GM12801 (cell line): ENCODE measurements around the gene ING5.

ENCODE experiments used
- TF ChIP-seq, protein P1 (sequence below): IDR thresholded peaks from one replicate; pipeline ENCODE4 v1.5.1; 2011; ENCODE audit warnings: control low read depth; ENCODE audit not compliant: insufficient read length; ENCODE audit errors: extremely low read depth

Gene ING5

DNA sequence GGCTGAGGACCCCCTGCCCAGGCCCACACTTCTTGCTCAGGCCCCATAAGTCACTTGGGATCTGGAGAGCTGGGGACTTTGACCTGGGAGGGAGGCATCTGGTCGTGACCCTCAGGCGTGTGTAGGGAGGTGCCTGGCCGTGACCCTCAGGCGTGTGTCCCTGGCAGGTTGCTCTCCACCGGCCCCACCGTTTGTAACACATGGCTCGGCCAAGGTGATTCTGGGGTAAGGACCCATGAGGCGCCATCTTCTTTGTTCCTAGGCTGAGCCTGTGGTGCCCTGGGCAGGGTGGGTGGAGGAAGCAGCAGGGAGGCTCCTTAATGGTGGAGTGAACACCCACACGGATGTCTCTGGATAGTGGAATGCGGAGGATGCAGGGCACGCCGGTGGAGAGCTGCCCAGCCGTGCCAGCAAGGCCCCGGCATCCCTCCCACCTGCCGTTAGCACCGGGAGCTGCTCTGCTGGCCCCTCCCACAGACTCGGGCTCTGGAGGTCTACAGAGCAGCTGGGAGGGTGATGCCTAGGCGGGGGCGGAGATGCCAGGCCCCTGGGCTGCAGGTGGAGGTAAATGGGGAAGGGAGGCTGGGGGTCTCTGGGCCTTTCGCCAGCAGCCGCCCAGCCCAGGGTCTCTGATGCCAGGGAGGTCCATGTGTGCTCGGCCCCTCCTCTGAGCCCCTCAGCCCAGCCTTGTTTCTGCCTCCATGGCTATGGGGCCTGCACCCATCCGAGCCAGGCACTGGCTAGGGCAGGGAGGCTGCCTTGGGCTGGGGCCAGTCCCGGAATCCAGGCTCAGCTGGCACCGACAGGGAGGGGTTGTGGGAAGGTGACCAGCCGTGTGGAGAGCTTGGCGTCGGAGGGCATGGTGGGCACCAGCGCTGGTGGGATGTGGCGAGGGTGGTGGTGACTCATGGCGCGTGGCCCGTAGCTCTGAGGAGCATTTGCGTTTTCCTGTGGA is 73.7 kb downstream of the ING5 start:
- TF ChIP-seq, protein P1, sequence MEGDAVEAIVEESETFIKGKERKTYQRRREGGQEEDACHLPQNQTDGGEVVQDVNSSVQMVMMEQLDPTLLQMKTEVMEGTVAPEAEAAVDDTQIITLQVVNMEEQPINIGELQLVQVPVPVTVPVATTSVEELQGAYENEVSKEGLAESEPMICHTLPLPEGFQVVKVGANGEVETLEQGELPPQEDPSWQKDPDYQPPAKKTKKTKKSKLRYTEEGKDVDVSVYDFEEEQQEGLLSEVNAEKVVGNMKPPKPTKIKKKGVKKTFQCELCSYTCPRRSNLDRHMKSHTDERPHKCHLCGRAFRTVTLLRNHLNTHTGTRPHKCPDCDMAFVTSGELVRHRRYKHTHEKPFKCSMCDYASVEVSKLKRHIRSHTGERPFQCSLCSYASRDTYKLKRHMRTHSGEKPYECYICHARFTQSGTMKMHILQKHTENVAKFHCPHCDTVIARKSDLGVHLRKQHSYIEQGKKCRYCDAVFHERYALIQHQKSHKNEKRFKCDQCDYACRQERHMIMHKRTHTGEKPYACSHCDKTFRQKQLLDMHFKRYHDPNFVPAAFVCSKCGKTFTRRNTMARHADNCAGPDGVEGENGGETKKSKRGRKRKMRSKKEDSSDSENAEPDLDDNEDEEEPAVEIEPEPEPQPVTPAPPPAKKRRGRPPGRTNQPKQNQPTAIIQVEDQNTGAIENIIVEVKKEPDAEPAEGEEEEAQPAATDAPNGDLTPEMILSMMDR, result no peak

- TF ChIP-seq, protein P1, result no peak
Observed at GRCh38 chr2:241776336-241777169, 74.7 kb downstream of the ING5 start, which contains the start of gene GAL3ST2. GAL3ST2 (plus strand) TSS chr2:241776822; CDS start chr2:241776956, 134 bp downstream.

GRCh38 chr2:241777170-241777685 is 75.4 kb downstream of the ING5 start:
- TF ChIP-seq, protein P1, result no peak

GRCh38 chr2:241777686-241778627 is 76.1 kb downstream of the ING5 start:
- TF ChIP-seq, protein P1, result no peak
